IMR-90 (cell line): ENCODE results near the gene ARHGEF10L.

Experiments
- CEBPB ChIP-seq: IDR thresholded peaks from 2 replicates; pipeline ENCODE4 v1.6.1; 2012; ENCODE audit warnings: low read depth, low read length, improper control_type of control experiment
- CHD1 ChIP-seq: IDR thresholded peaks from 2 replicates; pipeline ENCODE4 v1.6.1; 2012; ENCODE audit warnings: low read depth, low read length, improper control_type of control experiment
- POLR2A ChIP-seq: IDR thresholded peaks from 2 replicates; pipeline ENCODE4 v1.6.1; 2012; ENCODE audit warnings: mild to moderate bottlenecking, low read depth, low read length
- RFX5 ChIP-seq: IDR thresholded peaks from 2 replicates; pipeline ENCODE4 v1.8.0; 2012; ENCODE audit warnings: low read depth, mild to moderate bottlenecking, low read length, moderate library complexity
- TF ChIP-seq, protein P1 (sequence below): conservative IDR thresholded peaks from 2 replicates; pipeline ENCODE4 v1.5.1; 2012; ENCODE audit warnings: mild to moderate bottlenecking, low read depth, low read length, improper control_type of control experiment

GRCh38 chr1:17612831-17613230 is 73.3 kb downstream of the ARHGEF10L start:
- TF ChIP-seq, protein P1, sequence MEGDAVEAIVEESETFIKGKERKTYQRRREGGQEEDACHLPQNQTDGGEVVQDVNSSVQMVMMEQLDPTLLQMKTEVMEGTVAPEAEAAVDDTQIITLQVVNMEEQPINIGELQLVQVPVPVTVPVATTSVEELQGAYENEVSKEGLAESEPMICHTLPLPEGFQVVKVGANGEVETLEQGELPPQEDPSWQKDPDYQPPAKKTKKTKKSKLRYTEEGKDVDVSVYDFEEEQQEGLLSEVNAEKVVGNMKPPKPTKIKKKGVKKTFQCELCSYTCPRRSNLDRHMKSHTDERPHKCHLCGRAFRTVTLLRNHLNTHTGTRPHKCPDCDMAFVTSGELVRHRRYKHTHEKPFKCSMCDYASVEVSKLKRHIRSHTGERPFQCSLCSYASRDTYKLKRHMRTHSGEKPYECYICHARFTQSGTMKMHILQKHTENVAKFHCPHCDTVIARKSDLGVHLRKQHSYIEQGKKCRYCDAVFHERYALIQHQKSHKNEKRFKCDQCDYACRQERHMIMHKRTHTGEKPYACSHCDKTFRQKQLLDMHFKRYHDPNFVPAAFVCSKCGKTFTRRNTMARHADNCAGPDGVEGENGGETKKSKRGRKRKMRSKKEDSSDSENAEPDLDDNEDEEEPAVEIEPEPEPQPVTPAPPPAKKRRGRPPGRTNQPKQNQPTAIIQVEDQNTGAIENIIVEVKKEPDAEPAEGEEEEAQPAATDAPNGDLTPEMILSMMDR: no peak
- TF ChIP-seq POLR2A (no peak), CEBPB (no peak), CHD1 (no peak), RFX5 (no peak)
